K562 (cell line): ENCODE data around the gene OR2AJ1. TPM values are rescaled to one million over a fixed set of nuclear protein-coding genes. Genes with fewer than 3 reads are reported as not detected.

Experiments used
- ATF3 ChIP-seq, 2 experiments: fragments of 450-650 bp in 1 of 2; sonication (generic) in 1 of 2; formaldehyde crosslinking in 1 of 2; IDR thresholded peaks in 1 of 2; conservative IDR thresholded peaks in 1 of 2; 2 replicates each; pipeline versions ENCODE4 v1.6.1 to v1.8.1; 2016 to 2023; ENCODE audit warnings: mild to moderate bottlenecking in 2 of 2, moderate library complexity in 2 of 2, inconsistent platforms in 1 of 2, missing genetic modification reagents in 1 of 2
- EGR1 ChIP-seq: fragments of 450-650 bp; conservative IDR thresholded peaks from 2 replicates; pipeline ENCODE4 v1.6.1; 2017; ENCODE audit warnings: mild to moderate bottlenecking
- GATAD2B ChIP-seq: fragments of 450-650 bp; IDR thresholded peaks from 2 replicates; pipeline ENCODE4 v1.6.1; 2017; ENCODE audit warnings: mild to moderate bottlenecking, borderline replicate concordance
- L3MBTL2 ChIP-seq: fragments of 450-650 bp; IDR thresholded peaks from 2 replicates; pipeline ENCODE4 v1.6.1; 2016; ENCODE audit warnings: mild to moderate bottlenecking, moderate library complexity
- NR1H2 ChIP-seq: sonication (generic); formaldehyde crosslinking; IDR thresholded peaks from 2 replicates; pipeline ENCODE4 v1.4.0; 2020; ENCODE audit warnings: mild to moderate bottlenecking, missing genetic modification reagents
- NR2C1 ChIP-seq, 2 experiments: fragments of 450-650 bp; IDR thresholded peaks; 2 replicates each; pipeline ENCODE4 v1.6.1; 2017; ENCODE audit warnings: mild to moderate bottlenecking in 2 of 2, antibody characterized with exemption in 1 of 2, inconsistent platforms in 1 of 2, missing compliant biosample characterization in 1 of 2, missing genetic modification characterization in 1 of 2
- RBM39 ChIP-seq: fragments of 200-400 bp; formaldehyde crosslinking; optimal IDR thresholded peaks from 2 replicates; pipeline ENCODE3; 2018; ENCODE audit warnings: low read depth, low read length
- TEAD1 ChIP-seq, 2 experiments: fragments of 450-650 bp in 1 of 2; sonication (generic) in 1 of 2; formaldehyde crosslinking; IDR thresholded peaks; 2 replicates each; pipeline versions ENCODE4 v1.4.0 to v1.8.0; 2020 to 2022; ENCODE audit warnings: mild to moderate bottlenecking in 2 of 2, missing genetic modification reagents in 1 of 2
- TFE3 ChIP-seq: fragments of 450-650 bp; formaldehyde crosslinking; IDR thresholded peaks from 2 replicates; pipeline ENCODE4 v1.4.0; 2020; ENCODE audit warnings: mild to moderate bottlenecking, mixed read lengths
- TRIM25 ChIP-seq: fragments of 450-650 bp; IDR thresholded peaks from 2 replicates; pipeline ENCODE4 v1.7.0; 2016; ENCODE audit warnings: borderline replicate concordance
- U2AF1 ChIP-seq: fragments of 200-400 bp; formaldehyde crosslinking; optimal IDR thresholded peaks from 2 replicates; pipeline ENCODE3; 2017; ENCODE audit warnings: mild to moderate bottlenecking, low read depth, low read length, moderate library complexity
- USF2 ChIP-seq: sonication (generic); formaldehyde crosslinking; IDR thresholded peaks from 2 replicates; pipeline ENCODE4 v1.5.0; 2020; ENCODE audit warnings: missing genetic modification reagents
- ZBTB9 ChIP-seq: fragments of 450-650 bp; formaldehyde crosslinking; IDR thresholded peaks from 2 replicates; pipeline ENCODE4 v1.4.0; 2020; ENCODE audit warnings: mild to moderate bottlenecking, moderate library complexity
- ZNF134 ChIP-seq: fragments of 250-450 bp; sonication (Bioruptor Pico); conservative IDR thresholded peaks from 2 replicates; pipeline ENCODE4 v1.4.0; 2020
- ZNF384 ChIP-seq: IDR thresholded peaks from 2 replicates; pipeline ENCODE4 v1.6.1; 2012; ENCODE audit warnings: low read depth, low read length, improper control_type of control experiment
- ZNF639 ChIP-seq, 2 experiments: fragments of 200-800 bp in 1 of 2; sonication (Bioruptor generic) in 1 of 2; sonication (generic) in 1 of 2; formaldehyde crosslinking in 1 of 2; IDR thresholded peaks in 1 of 2; conservative IDR thresholded peaks in 1 of 2; 2 replicates each; pipeline versions ENCODE4 v1.5.0 to v1.6.1; 2016 to 2020; ENCODE audit warnings: missing compliant biosample characterization in 1 of 2, missing genetic modification characterization in 1 of 2, missing genetic modification reagents in 1 of 2
- ZNF77 ChIP-seq: fragments of 250-450 bp; sonication (Bioruptor Pico); IDR thresholded peaks from 2 replicates; pipeline ENCODE4 v1.5.0; 2020
- ZNF778 ChIP-seq: fragments of 450-650 bp; formaldehyde crosslinking; IDR thresholded peaks from 2 replicates; pipeline ENCODE4 v1.4.0; 2020; ENCODE audit warnings: mild to moderate bottlenecking, moderate library complexity
- ZNF785 ChIP-seq: fragments of 250-450 bp; sonication (Bioruptor Pico); IDR thresholded peaks from 2 replicates; pipeline ENCODE4 v1.4.0; 2020; ENCODE audit warnings: mild to moderate bottlenecking
- polyA plus RNA-seq, 8 experiments: library from polyadenylated mRNA; depleted of rRNA in 4 of 8; stranded (reverse) in 5 of 8; unstranded in 3 of 8; fragments of >200 nt; fragmentation: Nextera tagmentation in 2 of 8; fragmentation: Illumina TruSeq in 1 of 8; extraction: Ambion mirVana in 2 of 8; extraction: Trizol in 1 of 8; gene quantifications; 2 replicates each; pipeline versions ENCODE4 v1.2.1 to v1.2.3, GENCODE V29; 2011 to 2014; ENCODE audit warnings: inconsistent platforms in 1 of 8, missing spikeins in 1 of 8
- total RNA-seq, 7 experiments: library from RNA; depleted of rRNA in 6 of 7; stranded (reverse); fragments of >200 nt in 6 of 7; fragmentation: Illumina TruSeq in 2 of 7; extraction: Trizol in 2 of 7; gene quantifications; 2 replicates each; pipeline versions ENCODE4 v1.2.1 to v1.2.3, GENCODE V29; 2011 to 2021; ENCODE audit warnings: low replicate concordance in 1 of 7

OR2AJ1 gene
- total and polyA plus RNA-seq, 9 of the 15 experiments (the other 6 are each of a cell fraction or from before 2014, with no cell fraction given) = not detected

GRCh38 chr1:247906504-247907047 lies 18.1 kb upstream of the OR2AJ1 start (continued):
- TF ChIP-seq TEAD1 (CRISPR knock-in tag; IDR thresholded peaks at IDR 0.05) (0 out of 4 replicates have a peak, but pooled peaks of 1 of the 2 experiments have one; percentile 38), GATAD2B (peak; percentile 46; the same call in 1 of the 2 replicates), L3MBTL2 (peak; percentile 52; the same call in 1 of the 2 replicates), ZNF77 (no peak), EGR1 (no peak), ZBTB9 (no peak), ZNF785 (CRISPR knock-in tag) (no peak), ZNF639 (CRISPR knock-in tag; conservative IDR thresholded peaks at IDR 0.05 in 1 of 2, IDR thresholded peaks at IDR 0.05 in 1 of 2) (0 out of 4 replicates have a peak, but pooled peaks of 1 of the 2 experiments have one; percentile 25), ATF3 (IDR thresholded peaks at IDR 0.05) (0 out of 2 replicates have a peak, but pooled peaks have one; percentile 18), ATF3 (CRISPR knock-in tag; conservative IDR thresholded peaks at IDR 0.05) (no peak), ZNF778 (CRISPR knock-in tag) (no peak), TFE3 (CRISPR knock-in tag) (no peak), ZNF384 (no peak), U2AF1 (peak; percentile 78), NR1H2 (CRISPR knock-in tag) (no peak), USF2 (no peak), NR2C1 (IDR thresholded peaks at IDR 0.05) (no peak), NR2C1 (tag; IDR thresholded peaks at IDR 0.05) (no peak), TRIM25 (no peak), ZNF134 (CRISPR knock-in tag) (0 out of 2 replicates have a peak, but pooled peaks have one; percentile 9), RBM39 (peak; percentile 83)
